ENCODE results near the gene MDK. TPM values are rescaled to one million over a fixed set of nuclear protein-coding genes. Genes with fewer than 3 reads are reported as not detected.
A peak's percentile ranks its signal among the peaks of the same experiment; 100 is the strongest.

The MDK gene
- total and polyA plus RNA-seq, 2 of the 13 experiments (the other 11 are each of a cell fraction or from before 2014, with no cell fraction given) = 312 to 407 TPM

DNA sequence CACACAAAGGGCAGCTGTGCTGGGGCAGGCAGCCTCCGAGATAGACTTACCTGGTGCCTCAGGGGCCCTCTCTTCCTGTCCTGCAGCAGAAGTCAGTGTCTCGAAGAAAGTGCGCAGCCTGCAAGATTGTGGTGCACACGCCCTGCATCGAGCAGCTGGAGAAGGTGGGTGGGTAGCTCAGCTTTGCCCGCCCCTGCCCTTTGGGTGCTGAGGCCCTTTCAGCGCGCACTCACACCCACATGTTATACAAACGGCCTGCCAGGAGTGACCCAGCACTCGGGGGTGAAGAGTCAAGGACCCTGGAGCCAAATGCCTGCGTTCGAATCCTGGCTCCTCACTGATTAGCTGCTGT is 13.6 kb upstream of the MDK start (continued):
- TF ChIP-seq, protein P1, sequence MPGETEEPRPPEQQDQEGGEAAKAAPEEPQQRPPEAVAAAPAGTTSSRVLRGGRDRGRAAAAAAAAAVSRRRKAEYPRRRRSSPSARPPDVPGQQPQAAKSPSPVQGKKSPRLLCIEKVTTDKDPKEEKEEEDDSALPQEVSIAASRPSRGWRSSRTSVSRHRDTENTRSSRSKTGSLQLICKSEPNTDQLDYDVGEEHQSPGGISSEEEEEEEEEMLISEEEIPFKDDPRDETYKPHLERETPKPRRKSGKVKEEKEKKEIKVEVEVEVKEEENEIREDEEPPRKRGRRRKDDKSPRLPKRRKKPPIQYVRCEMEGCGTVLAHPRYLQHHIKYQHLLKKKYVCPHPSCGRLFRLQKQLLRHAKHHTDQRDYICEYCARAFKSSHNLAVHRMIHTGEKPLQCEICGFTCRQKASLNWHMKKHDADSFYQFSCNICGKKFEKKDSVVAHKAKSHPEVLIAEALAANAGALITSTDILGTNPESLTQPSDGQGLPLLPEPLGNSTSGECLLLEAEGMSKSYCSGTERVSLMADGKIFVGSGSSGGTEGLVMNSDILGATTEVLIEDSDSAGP (CRISPR knock-in tag; IDR thresholded peaks at IDR 0.05; ENCODE audit: borderline replicate concordance) = peak; percentile 40; the same call in 1 of the 2 replicates
- TF ChIP-seq SMARCE1 (IDR thresholded peaks at IDR 0.05; ENCODE audit: borderline replicate concordance) (no peak), ZNF572 (CRISPR knock-in tag; IDR thresholded peaks at IDR 0.05) (peak; percentile 46; the same call in 1 of the 2 replicates), AKAP8 (CRISPR knock-in tag; IDR thresholded peaks at IDR 0.05) (no peak), ZNF33A (CRISPR knock-in tag; IDR thresholded peaks at IDR 0.05; ENCODE audit: borderline replicate concordance) (no peak)
- TF ChIP-seq, protein P2, sequence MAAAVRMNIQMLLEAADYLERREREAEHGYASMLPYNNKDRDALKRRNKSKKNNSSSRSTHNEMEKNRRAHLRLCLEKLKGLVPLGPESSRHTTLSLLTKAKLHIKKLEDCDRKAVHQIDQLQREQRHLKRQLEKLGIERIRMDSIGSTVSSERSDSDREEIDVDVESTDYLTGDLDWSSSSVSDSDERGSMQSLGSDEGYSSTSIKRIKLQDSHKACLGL (CRISPR knock-in tag; IDR thresholded peaks at IDR 0.05) = 0 out of 2 replicates have a peak, but pooled peaks have one; percentile 22

DNA sequence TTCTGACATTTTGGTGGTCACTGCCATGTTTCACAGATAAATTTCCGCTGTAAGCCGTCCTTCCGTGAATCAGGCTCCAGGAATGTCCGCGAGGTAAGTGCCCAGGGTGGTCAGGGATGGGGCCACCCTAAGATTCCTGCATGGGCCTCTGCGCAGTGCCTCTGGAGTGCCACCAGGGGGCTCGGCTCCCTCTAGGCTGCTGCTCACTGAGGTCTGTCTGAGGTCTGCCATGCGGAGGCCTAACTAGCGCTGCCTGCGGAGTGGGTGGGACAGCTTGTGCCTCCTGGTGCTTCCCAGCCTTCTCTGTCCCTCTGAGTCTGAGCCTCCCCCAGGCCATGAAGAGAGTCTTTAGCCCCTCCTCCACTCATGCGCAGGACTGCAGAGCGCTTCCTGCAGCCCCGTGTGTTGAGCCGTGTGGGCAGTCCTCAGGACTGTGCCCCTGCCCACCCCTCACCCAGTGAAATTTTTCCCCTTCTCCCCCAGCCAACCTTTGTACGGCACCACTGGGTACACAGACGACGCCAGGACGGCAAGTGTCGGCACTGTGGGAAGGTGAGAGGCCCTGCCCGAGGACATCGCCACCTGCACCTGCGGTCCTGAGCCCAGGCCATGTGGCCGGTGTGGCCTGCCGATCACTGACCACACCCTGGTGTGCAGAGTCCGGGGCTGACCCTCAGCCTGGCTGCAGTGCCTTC is 11.9 kb upstream of the MDK start:
- POLR2A ChIA-PET = no interaction called here
- Histone ChIP-seq H3K27ac (ENCODE audit: extremely low read length, insufficient read depth, low read length) (no peak overlapping the region), H3K27me3 (ENCODE audit: control insufficient read depth in 1 of 2, insufficient read depth in 2 of 2, low read length in 2 of 2) (no peaks in the 10 kb centered on the region), H4K20me1 (ENCODE audit: insufficient read depth, low read length) (no peaks in the 10 kb centered on the region), H3K9ac (ENCODE audit: insufficient read depth, low read depth, low read length) (no peak overlapping the region), H3K4me3 (replicated peaks in 1 of 3; ENCODE audit: insufficient read depth in 1 of 3, low read depth in 2 of 3, low read length in 3 of 3) (no peak overlapping the region), H2AFZ (ENCODE audit: low read length) (no peak overlapping the region), H3K79me2 (ENCODE audit: insufficient read depth, low read length) (no peaks in the 10 kb centered on the region), H3K4me2 (ENCODE audit: low read depth, low read length) (no peak overlapping the region), H3K36me3 (replicated peaks in 1 of 2; ENCODE audit: control insufficient read depth in 1 of 2, insufficient read depth in 2 of 2, low read length in 2 of 2) (peaks cover 1 to 14% of the 10 kb centered on the region in 2 experiments; a peak in 2 of 5 replicates), H3K4me1 (ENCODE audit: insufficient read depth, low read length) (peaks cover 15% of the 10 kb centered on the region), H3K9me3 (ENCODE audit: low read length) (no peaks in the 10 kb centered on the region)
- CTCF ChIA-PET (ENCODE audit: low intra/inter-chr PET ratio, low total read pairs) = interaction anchor here (1.9 kb wide), 1 partner anchor 168 kb away, joined by 11 read pairs; no protein-coding TSS in a partner anchor
- WGBS (ENCODE audit: low lambda C conversion rate) = 85% methylated on average over 11 of the region's 25 CpGs
- in situ Hi-C loops (cut with HindIII; ENCODE audit: extremely low pct_ligation_motif_present, low pct_unique_long_range_greater_than_20kb) = no loop called here
- ATAC-seq = peak; percentile 86
- intact Hi-C loops (cut with micrococcal nuclease; ENCODE audit: unreplicated experiment) = loop anchor here (1.0 kb wide), 1 partner anchor 169 kb away; no protein-coding TSS in a partner anchor
- BruUV-seq (replicated peaks) = no TSS peak
- DNase-seq (ENCODE audit: low spot score) = peak; percentile 70
- peak; percentile 74 for FAIRE-seq
- TF ChIP-seq MTA3 (CRISPR knock-in tag; IDR thresholded peaks at IDR 0.05) (no peak), MYC (CRISPR knock-in tag; IDR thresholded peaks at IDR 0.05; ENCODE audit: borderline replicate concordance) (peak; percentile 31; the same call in 1 of the 2 replicates), ZFX (CRISPR knock-in tag; IDR thresholded peaks at IDR 0.05; ENCODE audit: low read depth) (peak; percentile 55; the same call in 1 of the 2 replicates), NFKBIZ (CRISPR knock-in tag; IDR thresholded peaks at IDR 0.05) (no peak), DPF2 (CRISPR knock-in tag; IDR thresholded peaks at IDR 0.05; ENCODE audit: borderline replicate concordance, low read depth) (no peak), KLF13 (CRISPR knock-in tag; IDR thresholded peaks at IDR 0.05) (no peak)
- TF ChIP-seq, protein P3, sequence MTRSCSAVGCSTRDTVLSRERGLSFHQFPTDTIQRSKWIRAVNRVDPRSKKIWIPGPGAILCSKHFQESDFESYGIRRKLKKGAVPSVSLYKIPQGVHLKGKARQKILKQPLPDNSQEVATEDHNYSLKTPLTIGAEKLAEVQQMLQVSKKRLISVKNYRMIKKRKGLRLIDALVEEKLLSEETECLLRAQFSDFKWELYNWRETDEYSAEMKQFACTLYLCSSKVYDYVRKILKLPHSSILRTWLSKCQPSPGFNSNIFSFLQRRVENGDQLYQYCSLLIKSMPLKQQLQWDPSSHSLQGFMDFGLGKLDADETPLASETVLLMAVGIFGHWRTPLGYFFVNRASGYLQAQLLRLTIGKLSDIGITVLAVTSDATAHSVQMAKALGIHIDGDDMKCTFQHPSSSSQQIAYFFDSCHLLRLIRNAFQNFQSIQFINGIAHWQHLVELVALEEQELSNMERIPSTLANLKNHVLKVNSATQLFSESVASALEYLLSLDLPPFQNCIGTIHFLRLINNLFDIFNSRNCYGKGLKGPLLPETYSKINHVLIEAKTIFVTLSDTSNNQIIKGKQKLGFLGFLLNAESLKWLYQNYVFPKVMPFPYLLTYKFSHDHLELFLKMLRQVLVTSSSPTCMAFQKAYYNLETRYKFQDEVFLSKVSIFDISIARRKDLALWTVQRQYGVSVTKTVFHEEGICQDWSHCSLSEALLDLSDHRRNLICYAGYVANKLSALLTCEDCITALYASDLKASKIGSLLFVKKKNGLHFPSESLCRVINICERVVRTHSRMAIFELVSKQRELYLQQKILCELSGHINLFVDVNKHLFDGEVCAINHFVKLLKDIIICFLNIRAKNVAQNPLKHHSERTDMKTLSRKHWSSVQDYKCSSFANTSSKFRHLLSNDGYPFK (CRISPR knock-in tag; IDR thresholded peaks at IDR 0.05; ENCODE audit: borderline replicate concordance) = no peak
- TF ChIP-seq, protein P4, sequence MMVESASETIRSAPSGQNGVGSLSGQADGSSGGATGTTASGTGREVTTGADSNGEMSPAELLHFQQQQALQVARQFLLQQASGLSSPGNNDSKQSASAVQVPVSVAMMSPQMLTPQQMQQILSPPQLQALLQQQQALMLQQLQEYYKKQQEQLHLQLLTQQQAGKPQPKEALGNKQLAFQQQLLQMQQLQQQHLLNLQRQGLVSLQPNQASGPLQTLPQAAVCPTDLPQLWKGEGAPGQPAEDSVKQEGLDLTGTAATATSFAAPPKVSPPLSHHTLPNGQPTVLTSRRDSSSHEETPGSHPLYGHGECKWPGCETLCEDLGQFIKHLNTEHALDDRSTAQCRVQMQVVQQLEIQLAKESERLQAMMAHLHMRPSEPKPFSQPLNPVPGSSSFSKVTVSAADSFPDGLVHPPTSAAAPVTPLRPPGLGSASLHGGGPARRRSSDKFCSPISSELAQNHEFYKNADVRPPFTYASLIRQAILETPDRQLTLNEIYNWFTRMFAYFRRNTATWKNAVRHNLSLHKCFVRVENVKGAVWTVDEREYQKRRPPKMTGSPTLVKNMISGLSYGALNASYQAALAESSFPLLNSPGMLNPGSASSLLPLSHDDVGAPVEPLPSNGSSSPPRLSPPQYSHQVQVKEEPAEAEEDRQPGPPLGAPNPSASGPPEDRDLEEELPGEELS (CRISPR knock-in tag; IDR thresholded peaks at IDR 0.05) = no peak

Data from HepG2 (cell line).